ENCODE results near the gene SLC22A23.

Gene SLC22A23

GRCh38 chr6:3261921-3262320, 194.9 kb downstream of the SLC22A23 start:
- Histone ChIP-seq H3K27ac (no peak overlapping the region), H3K9me3 (ENCODE audit: low read depth, low read length) (no peaks in the 10 kb centered on the region), H3K36me3 (ENCODE audit: insufficient read depth, low read length) (peaks cover 18% of the 10 kb centered on the region), H3K9ac (ENCODE audit: insufficient read length) (no peak overlapping the region), H3K4me3 (no peak overlapping the region)
- DNase-seq (ENCODE audit: low read depth, low spot score), result no peak
- TF ChIP-seq EZH2 (IDR thresholded peaks at IDR 0.05) (no peak), POLR2AphosphoS5 (IDR thresholded peaks at IDR 0.05; ENCODE audit: borderline replicate concordance, low read depth, low read length) (no peak), FOXP2 (optimal IDR thresholded peaks at IDR 0.05; ENCODE audit: control extremely low read depth, extremely low read length, insufficient read depth) (no peak)

- Histone ChIP-seq H3K9me3 (ENCODE audit: low read depth, low read length) (no peaks in the 10 kb centered on the region), H3K4me3 (no peak overlapping the region), H3K36me3 (ENCODE audit: insufficient read depth, low read length) (peaks cover 18% of the 10 kb centered on the region), H3K9ac (ENCODE audit: insufficient read length) (no peak overlapping the region), H3K27ac (no peak overlapping the region)
- TF ChIP-seq POLR2AphosphoS5 (IDR thresholded peaks at IDR 0.05; ENCODE audit: borderline replicate concordance, low read depth, low read length), result no peak
- no peak for TF ChIP-seq FOXP2 (optimal IDR thresholded peaks at IDR 0.05; ENCODE audit: control extremely low read depth, extremely low read length, insufficient read depth)
- no peak for TF ChIP-seq EZH2 (IDR thresholded peaks at IDR 0.05)
- DNase-seq (ENCODE audit: low read depth, low spot score), result no peak
Observed at GRCh38 chr6:3261518-3261820, 195.4 kb downstream of the SLC22A23 start.

- TF ChIP-seq EZH2 (IDR thresholded peaks at IDR 0.05) (no peak), POLR2AphosphoS5 (IDR thresholded peaks at IDR 0.05; ENCODE audit: borderline replicate concordance, low read depth, low read length) (no peak), FOXP2 (optimal IDR thresholded peaks at IDR 0.05; ENCODE audit: control extremely low read depth, extremely low read length, insufficient read depth) (no peak)
- Histone ChIP-seq H3K4me3 (peak overlapping the region; percentile 57), H3K36me3 (ENCODE audit: insufficient read depth, low read length) (peaks cover 15% of the 10 kb centered on the region), H3K9ac (ENCODE audit: insufficient read length) (no peak overlapping the region), H3K9me3 (ENCODE audit: low read depth, low read length) (no peaks in the 10 kb centered on the region), H3K27ac (no peak overlapping the region)
- DNase-seq (ENCODE audit: low read depth, low spot score), result no peak
Observed at GRCh38 chr6:3260772-3261517, 195.9 kb downstream of the SLC22A23 start.

GRCh38 chr6:3260296-3260695, 196.6 kb downstream of the SLC22A23 start:
- H3K27ac ChIP-seq, result no peak overlapping the region
- no peak for TF ChIP-seq POLR2AphosphoS5 (IDR thresholded peaks at IDR 0.05; ENCODE audit: borderline replicate concordance, low read depth, low read length)
- no peak for TF ChIP-seq FOXP2 (optimal IDR thresholded peaks at IDR 0.05; ENCODE audit: control extremely low read depth, extremely low read length, insufficient read depth)
- TF ChIP-seq EZH2 (IDR thresholded peaks at IDR 0.05), result no peak
- H3K4me3 ChIP-seq, result peak overlapping the region; percentile 57
- H3K9me3 ChIP-seq (ENCODE audit: low read depth, low read length), result no peaks in the 10 kb centered on the region
- H3K36me3 ChIP-seq (ENCODE audit: insufficient read depth, low read length), result peaks cover 15% of the 10 kb centered on the region
- no peak for DNase-seq (ENCODE audit: low read depth, low spot score)
- H3K9ac ChIP-seq (ENCODE audit: insufficient read length), result no peak overlapping the region

- Histone ChIP-seq H3K9ac (ENCODE audit: insufficient read length) (peak overlapping the region; percentile 85), H3K36me3 (ENCODE audit: insufficient read depth, low read length) (peaks cover 14% of the 10 kb centered on the region), H3K27ac (no peak overlapping the region), H3K4me3 (peak overlapping the region; percentile 98), H3K9me3 (ENCODE audit: low read depth, low read length) (no peaks in the 10 kb centered on the region)
- TF ChIP-seq FOXP2 (optimal IDR thresholded peaks at IDR 0.05; ENCODE audit: control extremely low read depth, extremely low read length, insufficient read depth) (no peak), POLR2AphosphoS5 (IDR thresholded peaks at IDR 0.05; ENCODE audit: borderline replicate concordance, low read depth, low read length) (peak; percentile 21; the same call in 1 of the 2 replicates)
- DNase-seq (ENCODE audit: low read depth, low spot score), result peak; percentile 8
Observed at GRCh38 chr6:3259491-3259958, 197.3 kb downstream of the SLC22A23 start.

- DNase-seq (ENCODE audit: low read depth, low spot score), result no peak
- H3K4me3 ChIP-seq, result peak within 1 kb of the TSS; percentile 98
- TF ChIP-seq FOXP2 (optimal IDR thresholded peaks at IDR 0.05; ENCODE audit: control extremely low read depth, extremely low read length, insufficient read depth) (no peak), POLR2AphosphoS5 (IDR thresholded peaks at IDR 0.05; ENCODE audit: borderline replicate concordance, low read depth, low read length) (peak; percentile 93)
- peaks cover 7% of the 10 kb centered on the region for H3K36me3 ChIP-seq (ENCODE audit: insufficient read depth, low read length)
- no peak within 1 kb of the TSS for H3K27ac ChIP-seq
- peak within 1 kb of the TSS; percentile 85 for H3K9ac ChIP-seq (ENCODE audit: insufficient read length)
- no peaks in the 10 kb centered on the region for H3K9me3 ChIP-seq (ENCODE audit: low read depth, low read length)
Observed at GRCh38 chr6:3258720-3259490, 197.9 kb downstream of the SLC22A23 start, which contains the start of gene PSMG4. Gene PSMG4 (plus strand): TSS chr6:3258947. CDS start chr6:3259023, 76 bp downstream.

GRCh38 chr6:3258201-3258600, 198.6 kb downstream of the SLC22A23 start:
- H3K27ac ChIP-seq, result no peak overlapping the region
- no peak overlapping the region for H3K9ac ChIP-seq (ENCODE audit: insufficient read length)
- H3K9me3 ChIP-seq (ENCODE audit: low read depth, low read length), result no peaks in the 10 kb centered on the region
- H3K4me3 ChIP-seq, result peak overlapping the region; percentile 98
- TF ChIP-seq POLR2AphosphoS5 (IDR thresholded peaks at IDR 0.05; ENCODE audit: borderline replicate concordance, low read depth, low read length) (no peak), FOXP2 (optimal IDR thresholded peaks at IDR 0.05; ENCODE audit: control extremely low read depth, extremely low read length, insufficient read depth) (no peak), EZH2 (IDR thresholded peaks at IDR 0.05) (no peak)
- DNase-seq (ENCODE audit: low read depth, low spot score), result no peak
- peaks cover under 1% of the 10 kb centered on the region; the same call in 1 of the 2 replicates for H3K36me3 ChIP-seq (ENCODE audit: insufficient read depth, low read length)

- Histone ChIP-seq H3K9ac (ENCODE audit: insufficient read length) (no peak overlapping the region), H3K27ac (no peak overlapping the region), H3K9me3 (ENCODE audit: low read depth, low read length) (no peaks in the 10 kb centered on the region), H3K4me3 (no peak overlapping the region), H3K36me3 (ENCODE audit: insufficient read depth, low read length) (no peaks in the 10 kb centered on the region)
- TF ChIP-seq POLR2AphosphoS5 (IDR thresholded peaks at IDR 0.05; ENCODE audit: borderline replicate concordance, low read depth, low read length) (no peak), FOXP2 (optimal IDR thresholded peaks at IDR 0.05; ENCODE audit: control extremely low read depth, extremely low read length, insufficient read depth) (no peak), EZH2 (IDR thresholded peaks at IDR 0.05) (no peak)
- DNase-seq (ENCODE audit: low read depth, low spot score), result no peak
Observed at GRCh38 chr6:3253597-3253961, 203.3 kb downstream of the SLC22A23 start.

Measured in SK-N-MC (cell line).